CD4-positive, alpha-beta T cell treated with Interleukin-4 for 4 hours (primary cell): ENCODE measurements around the gene MBNL1.
"Not testable (repeated sequence)": the region's sequence is repeated elsewhere in the genome, so short reads cannot be mapped to it uniquely, and the experiment has no call there.

Experiments used
- DNase-seq: peaks from one replicate; pipeline ENCODE4 v3.0.0-alpha.2; 2020

Gene MBNL1

GRCh38 chr3:152355744-152356665 lies 87.3 kb downstream of the MBNL1 start:
- no peak for DNase-seq

GRCh38 chr3:152356870-152357276 lies 88.1 kb downstream of the MBNL1 start:
- no peak for DNase-seq

GRCh38 chr3:152357587-152357986 lies 88.9 kb downstream of the MBNL1 start:
- DNase-seq: no peak

GRCh38 chr3:152359385-152360248 lies 90.9 kb downstream of the MBNL1 start:
- DNase-seq: no peak

- DNase-seq: no peak
These were observed 91.6 kb downstream of the MBNL1 start for GRCh38 chr3:152360302-152360701.

GRCh38 chr3:152360966-152361365 lies 92.2 kb downstream of the MBNL1 start:
- no peak for DNase-seq

- no peak for DNase-seq
These were observed 93.4 kb downstream of the MBNL1 start for GRCh38 chr3:152362086-152362485.

- no peak for DNase-seq
These were observed 95.5 kb downstream of the MBNL1 start for GRCh38 chr3:152364237-152364636.

GRCh38 chr3:152365126-152365525 lies 96.4 kb downstream of the MBNL1 start:
- no peak for DNase-seq

- no peak for DNase-seq
These were observed 97.3 kb downstream of the MBNL1 start for GRCh38 chr3:152365766-152366593.

- not testable (repeated sequence) for DNase-seq
These were observed 98.5 kb downstream of the MBNL1 start for GRCh38 chr3:152367192-152367591.

GRCh38 chr3:152372633-152373032 lies 103.9 kb downstream of the MBNL1 start:
- not testable (repeated sequence) for DNase-seq

- no peak for DNase-seq
These were observed 104.7 kb downstream of the MBNL1 start for GRCh38 chr3:152373379-152373778.

GRCh38 chr3:152374262-152374990 lies 105.7 kb downstream of the MBNL1 start:
- no peak for DNase-seq

- DNase-seq: no peak
These were observed 106.8 kb downstream of the MBNL1 start for GRCh38 chr3:152375546-152375945.

GRCh38 chr3:152376351-152377183 lies 107.8 kb downstream of the MBNL1 start:
- no peak for DNase-seq

- DNase-seq: no peak
These were observed 108.4 kb downstream of the MBNL1 start for GRCh38 chr3:152377184-152377570.

GRCh38 chr3:152379415-152380042 lies 110.8 kb downstream of the MBNL1 start:
- no peak for DNase-seq

- DNase-seq: no peak
These were observed 111.3 kb downstream of the MBNL1 start for GRCh38 chr3:152380043-152380442.

- no peak for DNase-seq
These were observed 113.2 kb downstream of the MBNL1 start for GRCh38 chr3:152381881-152382295.
